Heart left ventricle (tissue), 13 donors: Measurements from ENCODE around the gene TIAL1.
"Not testable (repeated sequence)": the region's sequence is repeated elsewhere in the genome, so short reads cannot be mapped to it uniquely, and the experiment has no call there.

Experiments
- POLR2A ChIP-seq, 2 donors: fragments of 450-650 bp; IDR thresholded peaks; one replicate each; pipeline ENCODE4 v1.6.1; 2017; ENCODE audit warnings: antibody characterized with exemption in 2 of 2, mild to moderate bottlenecking in 2 of 2, moderate library complexity in 2 of 2
- TF ChIP-seq, protein P1 (sequence below), 12 donors: fragments of 200-600 bp; sonication (generic) in 4 of 12; IDR thresholded peaks; one replicate each; pipeline versions ENCODE4 v1.5.0 to v1.8.0; 2018 to 2022; ENCODE audit warnings: antibody characterized with exemption in 12 of 12, mild to moderate bottlenecking in 5 of 12
- donor health status: ischemic (EF 13 %, LVEDD 7.1; RV severe dilation, severe dysfunction).
- donor health status: DM: no; HTN: yes; CAD: no.
- donor health status: DM: no; HTN: no; CAD: no.
- donor health status: ischemic (EF 25% LVEDD 6.9; RV normal size, moderate dysfunction).
- donor health status: ischemic (EF 25% LVEDD 5.7; RV mildly dilated, moderate dysfunction).
- donor health status: ischemic (EF 35%, LVEDD 5.7; RV mildly dilated, moderate dysfunction).
- donor health status: nonischemic (EF 11% LVEDD 7.7; RV severe dilation, severe dysfunction).
- donor health status: DM: yes; HTN: yes; CAD: no.
- donor health status: PGD.
- donor health status: ischemic (EF 29% LVEDD 5.4; RV normal size, mild dysfunction).
- donor health status: nonischemic (EF 23%, LVEDD 6.1; RV moderate dilation, normal function).

DNA sequence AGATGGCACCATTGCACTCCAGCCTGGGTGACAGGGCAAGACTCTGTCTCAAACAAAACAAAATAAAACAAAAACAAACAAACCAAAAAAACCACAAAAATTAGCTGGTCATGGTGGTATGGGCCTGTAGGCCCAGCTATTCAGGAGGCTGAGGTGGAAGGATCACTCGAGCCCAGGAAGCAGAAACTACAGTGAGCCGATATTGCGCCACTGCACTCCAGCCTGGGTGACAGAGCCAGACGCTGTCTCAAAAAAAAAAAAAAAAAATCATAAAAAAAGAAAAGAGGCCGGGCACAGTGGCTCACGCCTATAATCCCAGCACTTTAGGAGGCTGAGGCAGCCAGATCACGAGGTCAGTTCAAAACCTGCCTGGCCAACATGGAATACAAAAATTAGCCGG, 64.0 kb downstream of the TIAL1 start:
- TF ChIP-seq, protein P1, sequence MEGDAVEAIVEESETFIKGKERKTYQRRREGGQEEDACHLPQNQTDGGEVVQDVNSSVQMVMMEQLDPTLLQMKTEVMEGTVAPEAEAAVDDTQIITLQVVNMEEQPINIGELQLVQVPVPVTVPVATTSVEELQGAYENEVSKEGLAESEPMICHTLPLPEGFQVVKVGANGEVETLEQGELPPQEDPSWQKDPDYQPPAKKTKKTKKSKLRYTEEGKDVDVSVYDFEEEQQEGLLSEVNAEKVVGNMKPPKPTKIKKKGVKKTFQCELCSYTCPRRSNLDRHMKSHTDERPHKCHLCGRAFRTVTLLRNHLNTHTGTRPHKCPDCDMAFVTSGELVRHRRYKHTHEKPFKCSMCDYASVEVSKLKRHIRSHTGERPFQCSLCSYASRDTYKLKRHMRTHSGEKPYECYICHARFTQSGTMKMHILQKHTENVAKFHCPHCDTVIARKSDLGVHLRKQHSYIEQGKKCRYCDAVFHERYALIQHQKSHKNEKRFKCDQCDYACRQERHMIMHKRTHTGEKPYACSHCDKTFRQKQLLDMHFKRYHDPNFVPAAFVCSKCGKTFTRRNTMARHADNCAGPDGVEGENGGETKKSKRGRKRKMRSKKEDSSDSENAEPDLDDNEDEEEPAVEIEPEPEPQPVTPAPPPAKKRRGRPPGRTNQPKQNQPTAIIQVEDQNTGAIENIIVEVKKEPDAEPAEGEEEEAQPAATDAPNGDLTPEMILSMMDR (IDR thresholded peaks at IDR 0.05): not testable (repeated sequence)
- TF ChIP-seq POLR2A (IDR thresholded peaks at IDR 0.05): not testable (repeated sequence)
